ENCODE data around the gene KBTBD4. TPM values are rescaled to one million over a fixed set of nuclear protein-coding genes. Genes with fewer than 3 reads are reported as not detected.

Gene KBTBD4
- total RNA-seq, 1 donor from 2014 or later = 12.9 TPM

GRCh38 chr11:47573321-47573720 lies 5.4 kb downstream of the KBTBD4 start:
- TF ChIP-seq, protein P1, sequence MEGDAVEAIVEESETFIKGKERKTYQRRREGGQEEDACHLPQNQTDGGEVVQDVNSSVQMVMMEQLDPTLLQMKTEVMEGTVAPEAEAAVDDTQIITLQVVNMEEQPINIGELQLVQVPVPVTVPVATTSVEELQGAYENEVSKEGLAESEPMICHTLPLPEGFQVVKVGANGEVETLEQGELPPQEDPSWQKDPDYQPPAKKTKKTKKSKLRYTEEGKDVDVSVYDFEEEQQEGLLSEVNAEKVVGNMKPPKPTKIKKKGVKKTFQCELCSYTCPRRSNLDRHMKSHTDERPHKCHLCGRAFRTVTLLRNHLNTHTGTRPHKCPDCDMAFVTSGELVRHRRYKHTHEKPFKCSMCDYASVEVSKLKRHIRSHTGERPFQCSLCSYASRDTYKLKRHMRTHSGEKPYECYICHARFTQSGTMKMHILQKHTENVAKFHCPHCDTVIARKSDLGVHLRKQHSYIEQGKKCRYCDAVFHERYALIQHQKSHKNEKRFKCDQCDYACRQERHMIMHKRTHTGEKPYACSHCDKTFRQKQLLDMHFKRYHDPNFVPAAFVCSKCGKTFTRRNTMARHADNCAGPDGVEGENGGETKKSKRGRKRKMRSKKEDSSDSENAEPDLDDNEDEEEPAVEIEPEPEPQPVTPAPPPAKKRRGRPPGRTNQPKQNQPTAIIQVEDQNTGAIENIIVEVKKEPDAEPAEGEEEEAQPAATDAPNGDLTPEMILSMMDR (IDR thresholded peaks at IDR 0.05) = no peak
- DNase-seq (ENCODE audit: low spot score) = peak; percentile 48
- Mint-ChIP-seq H3K27me3 (ENCODE audit: low read depth) (no peaks in the 10 kb centered on the region), H3K36me3 (ENCODE audit: low read depth) (peaks cover 10% of the 10 kb centered on the region), H3K9me3 (ENCODE audit: low read depth) (no peaks in the 10 kb centered on the region), H3K4me1 (ENCODE audit: low read depth) (peaks cover 40% of the 10 kb centered on the region), H3K4me3 (ENCODE audit: unreplicated experiment) (no peak overlapping the region), H3K27ac (ENCODE audit: unreplicated experiment) (no peak overlapping the region)

GRCh38 chr11:47572715-47573255 lies 6.0 kb downstream of the KBTBD4 start:
- Mint-ChIP-seq H3K36me3 (ENCODE audit: low read depth) (peaks cover 10% of the 10 kb centered on the region), H3K27me3 (ENCODE audit: low read depth) (no peaks in the 10 kb centered on the region), H3K9me3 (ENCODE audit: low read depth) (no peaks in the 10 kb centered on the region)

GRCh38 chr11:47571895-47572294 lies 6.9 kb downstream of the KBTBD4 start:
- H3K9me3 Mint-ChIP-seq (ENCODE audit: low read depth) = no peaks in the 10 kb centered on the region
- H3K27ac Mint-ChIP-seq (ENCODE audit: unreplicated experiment) = peak overlapping the region; percentile 82

More at GRCh38 chr11:47572715-47573255, 6.0 kb downstream of the KBTBD4 start:
- DNase-seq (ENCODE audit: low spot score) = peak; percentile 42
- Mint-ChIP-seq H3K4me3 (ENCODE audit: unreplicated experiment) (no peak overlapping the region), H3K27ac (ENCODE audit: unreplicated experiment) (peak overlapping the region; percentile 82), H3K4me1 (ENCODE audit: low read depth) (peaks cover 35% of the 10 kb centered on the region)
- TF ChIP-seq, protein P1 (IDR thresholded peaks at IDR 0.05) = no peak

DNA sequence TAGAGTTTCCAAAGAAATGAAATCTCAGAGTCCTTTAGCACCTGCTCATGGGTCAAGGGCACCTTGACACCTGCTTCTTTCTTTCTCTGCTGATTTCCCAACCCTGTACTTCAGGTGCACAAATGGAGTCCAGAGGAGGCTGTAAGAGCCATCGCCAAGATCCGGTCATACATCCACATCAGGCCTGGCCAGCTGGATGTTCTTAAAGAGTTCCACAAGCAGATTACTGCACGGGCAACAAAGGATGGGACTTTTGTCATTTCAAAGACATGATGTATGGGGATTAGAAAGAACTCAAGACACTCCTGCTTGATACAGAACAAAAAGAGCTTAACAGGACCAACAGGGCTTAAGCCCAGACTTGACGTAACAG lies 7.4 kb downstream of the KBTBD4 start:
- H3K4me1 Mint-ChIP-seq (ENCODE audit: low read depth) = peaks cover 31% of the 10 kb centered on the region
- H3K4me3 Mint-ChIP-seq (ENCODE audit: unreplicated experiment) = no peak overlapping the region
- H3K27ac Mint-ChIP-seq (ENCODE audit: unreplicated experiment) = peak overlapping the region; percentile 68

More at GRCh38 chr11:47571895-47572294, 6.9 kb downstream of the KBTBD4 start:
- peaks cover 26% of the 10 kb centered on the region for H3K4me1 Mint-ChIP-seq (ENCODE audit: low read depth)
- peaks cover 10% of the 10 kb centered on the region for H3K36me3 Mint-ChIP-seq (ENCODE audit: low read depth)
- no peaks in the 10 kb centered on the region for H3K27me3 Mint-ChIP-seq (ENCODE audit: low read depth)
- no peak overlapping the region for H3K4me3 Mint-ChIP-seq (ENCODE audit: unreplicated experiment)
- no peak for DNase-seq (ENCODE audit: low spot score)
- TF ChIP-seq, protein P1 (IDR thresholded peaks at IDR 0.05) = no peak

GRCh38 chr11:47570651-47571356 lies 8.0 kb downstream of the KBTBD4 start:
- Mint-ChIP-seq H3K4me3 (ENCODE audit: unreplicated experiment) (no peak overlapping the region), H3K27ac (ENCODE audit: unreplicated experiment) (peak overlapping the region; percentile 68), H3K36me3 (ENCODE audit: low read depth) (peaks cover 10% of the 10 kb centered on the region), H3K27me3 (ENCODE audit: low read depth) (no peaks in the 10 kb centered on the region), H3K4me1 (ENCODE audit: low read depth) (peaks cover 37% of the 10 kb centered on the region), H3K9me3 (ENCODE audit: low read depth) (no peaks in the 10 kb centered on the region)
- no peak for DNase-seq (ENCODE audit: low spot score)
- TF ChIP-seq, protein P1 (IDR thresholded peaks at IDR 0.05) = no peak

More for the DNA sequence above, 7.4 kb downstream of the KBTBD4 start:
- no peak for DNase-seq (ENCODE audit: low spot score)
- Mint-ChIP-seq H3K27me3 (ENCODE audit: low read depth) (no peaks in the 10 kb centered on the region), H3K36me3 (ENCODE audit: low read depth) (peaks cover 10% of the 10 kb centered on the region), H3K9me3 (ENCODE audit: low read depth) (no peaks in the 10 kb centered on the region)
- TF ChIP-seq, protein P1 (IDR thresholded peaks at IDR 0.05) = no peak

Data from chondrocyte (in vitro differentiated cells).